HAP-1 (cell line): Measurements from ENCODE around the gene ZSCAN5C.

Source experiments
- DNase-seq, 2 experiments: peaks; one replicate each; pipeline ENCODE4 v3.0.0-alpha.2; 2016 to 2020; ENCODE audit warnings: low spot score in 2 of 2
- H3K27me3 ChIP-seq: fragments of 250-450 bp; sonication (Bioruptor Pico); 2 replicates; pipeline ENCODE4 v1.5.1; 2020; ENCODE audit warnings: low read depth, mild to moderate bottlenecking, moderate library complexity
- H3K36me3 ChIP-seq: fragments of 250-450 bp; sonication (Bioruptor Pico); replicated peaks from 2 replicates; pipeline ENCODE4 v1.5.1; 2020; ENCODE audit warnings: mild to moderate bottlenecking
- H3K4me1 ChIP-seq: fragments of 250-450 bp; sonication (Bioruptor Pico); 2 replicates; pipeline ENCODE4 v1.5.1; 2020; ENCODE audit warnings: mild to moderate bottlenecking
- H3K4me3 ChIP-seq: fragments of 250-450 bp; sonication (Bioruptor Pico); 2 replicates; pipeline ENCODE4 v1.5.1; 2020; ENCODE audit warnings: mild to moderate bottlenecking, moderate library complexity
- H3K9me3 ChIP-seq: fragments of 250-450 bp; sonication (Bioruptor Pico); 2 replicates; pipeline ENCODE4 v1.5.1; 2020; ENCODE audit warnings: mild to moderate bottlenecking, moderate library complexity
- in situ Hi-C: fragments of 300-500 bp; cut with MboI; formaldehyde crosslinking; loops from 3 replicates; pipeline ENCODE4 v1.14.3; 2020; ENCODE audit warnings: low sequenced_read_pairs, inconsistent platforms, mixed read lengths

Gene ZSCAN5C

GRCh38 chr19:56201973-56202372 is at the start of gene ZSCAN5C:
ZSCAN5C (plus strand) TSS chr19:56202273; CDS start chr19:56205914, 3,641 bp downstream.
- no peaks in the 10 kb centered on the region for H3K9me3 ChIP-seq
- H3K36me3 ChIP-seq: no peaks in the 10 kb centered on the region
- H3K4me3 ChIP-seq: no peak within 1 kb of the TSS
- in situ Hi-C loops: no loop called here
- no peak for DNase-seq
- H3K27me3 ChIP-seq: no peaks in the 10 kb centered on the region
- no peaks in the 10 kb centered on the region for H3K4me1 ChIP-seq

- Histone ChIP-seq H3K9me3 (no peaks in the 10 kb centered on the region), H3K36me3 (peaks cover 8% of the 10 kb centered on the region; the same call in 1 of the 2 replicates), H3K4me3 (no peak overlapping the region), H3K4me1 (no peaks in the 10 kb centered on the region), H3K27me3 (no peaks in the 10 kb centered on the region)
- no peak for DNase-seq
- in situ Hi-C loops: no loop called here
These were observed 49.4 kb upstream of the ZSCAN5C start for GRCh38 chr19:56152644-56153043.

GRCh38 chr19:56153507-56153906 is 48.6 kb upstream of the ZSCAN5C start:
- DNase-seq: no peak
- Histone ChIP-seq H3K9me3 (no peaks in the 10 kb centered on the region), H3K4me3 (no peak overlapping the region), H3K36me3 (peaks cover 5% of the 10 kb centered on the region; the same call in 1 of the 2 replicates), H3K4me1 (no peaks in the 10 kb centered on the region), H3K27me3 (no peaks in the 10 kb centered on the region)
- in situ Hi-C loops: no loop called here

GRCh38 chr19:56155124-56155687 is 46.9 kb upstream of the ZSCAN5C start:
- H3K36me3 ChIP-seq: 0 out of 2 replicates have a peak, but pooled peaks cover 5% of the 10 kb centered on the region
- no peaks in the 10 kb centered on the region for H3K4me1 ChIP-seq
- peak in 1 of 2 experiments; percentile 32 for DNase-seq
- in situ Hi-C loops: no loop called here
- no peaks in the 10 kb centered on the region for H3K27me3 ChIP-seq
- H3K9me3 ChIP-seq: no peaks in the 10 kb centered on the region
- no peak overlapping the region for H3K4me3 ChIP-seq

GRCh38 chr19:56156768-56157167 is 45.3 kb upstream of the ZSCAN5C start:
- no peaks in the 10 kb centered on the region for H3K9me3 ChIP-seq
- H3K4me1 ChIP-seq: no peaks in the 10 kb centered on the region
- in situ Hi-C loops: no loop called here
- H3K4me3 ChIP-seq: no peak overlapping the region
- no peaks in the 10 kb centered on the region for H3K27me3 ChIP-seq
- H3K36me3 ChIP-seq: 0 out of 2 replicates have a peak, but pooled peaks cover 5% of the 10 kb centered on the region
- DNase-seq: no peak

- H3K36me3 ChIP-seq: 0 out of 2 replicates have a peak, but pooled peaks cover 5% of the 10 kb centered on the region
These were observed 43.8 kb upstream of the ZSCAN5C start for GRCh38 chr19:56158170-56158757.

GRCh38 chr19:56159009-56159559 is 43.0 kb upstream of the ZSCAN5C start:
- no peaks in the 10 kb centered on the region for H3K9me3 ChIP-seq
- no peaks in the 10 kb centered on the region for H3K27me3 ChIP-seq
- no peaks in the 10 kb centered on the region for H3K4me1 ChIP-seq
- in situ Hi-C loops: no loop called here
- no peak overlapping the region for H3K4me3 ChIP-seq
- H3K36me3 ChIP-seq: 0 out of 2 replicates have a peak, but pooled peaks cover 5% of the 10 kb centered on the region
- no peak for DNase-seq

More at GRCh38 chr19:56158170-56158757, 43.8 kb upstream of the ZSCAN5C start:
- no peak for DNase-seq
- in situ Hi-C loops: no loop called here
- no peak overlapping the region for H3K4me3 ChIP-seq
- H3K9me3 ChIP-seq: no peaks in the 10 kb centered on the region
- no peaks in the 10 kb centered on the region for H3K4me1 ChIP-seq
- no peaks in the 10 kb centered on the region for H3K27me3 ChIP-seq

- Histone ChIP-seq H3K36me3 (0 out of 2 replicates have a peak, but pooled peaks cover 5% of the 10 kb centered on the region), H3K27me3 (no peaks in the 10 kb centered on the region), H3K4me3 (no peak overlapping the region), H3K9me3 (no peaks in the 10 kb centered on the region), H3K4me1 (no peaks in the 10 kb centered on the region)
- in situ Hi-C loops: no loop called here
- no peak for DNase-seq
These were observed 42.3 kb upstream of the ZSCAN5C start for GRCh38 chr19:56159622-56160271.

GRCh38 chr19:56161534-56161933 is 40.5 kb upstream of the ZSCAN5C start:
- in situ Hi-C loops: no loop called here
- no peak overlapping the region for H3K4me3 ChIP-seq
- H3K9me3 ChIP-seq: no peaks in the 10 kb centered on the region
- no peaks in the 10 kb centered on the region for H3K36me3 ChIP-seq
- no peak for DNase-seq
- H3K4me1 ChIP-seq: no peaks in the 10 kb centered on the region
- no peaks in the 10 kb centered on the region for H3K27me3 ChIP-seq

- no peaks in the 10 kb centered on the region for H3K9me3 ChIP-seq
- no peaks in the 10 kb centered on the region for H3K36me3 ChIP-seq
- no peaks in the 10 kb centered on the region for H3K4me1 ChIP-seq
- H3K27me3 ChIP-seq: no peaks in the 10 kb centered on the region
- no peak for DNase-seq
- in situ Hi-C loops: no loop called here
- H3K4me3 ChIP-seq: no peak overlapping the region
These were observed 39.8 kb upstream of the ZSCAN5C start for GRCh38 chr19:56162258-56162657.

GRCh38 chr19:56163097-56163496 is 39.0 kb upstream of the ZSCAN5C start:
- no peak overlapping the region for H3K4me3 ChIP-seq
- in situ Hi-C loops: no loop called here
- no peaks in the 10 kb centered on the region for H3K36me3 ChIP-seq
- H3K9me3 ChIP-seq: no peaks in the 10 kb centered on the region
- H3K4me1 ChIP-seq: no peaks in the 10 kb centered on the region
- DNase-seq: no peak
- H3K27me3 ChIP-seq: no peaks in the 10 kb centered on the region

- no peaks in the 10 kb centered on the region for H3K27me3 ChIP-seq
- DNase-seq: no peak
- in situ Hi-C loops: loop anchor here (5.0 kb wide), 1 partner anchor 70 kb away; no protein-coding TSS in a partner anchor
These were observed 35.0 kb upstream of the ZSCAN5C start for GRCh38 chr19:56167064-56167578.

GRCh38 chr19:56170261-56170660 is 31.8 kb upstream of the ZSCAN5C start:
- Histone ChIP-seq H3K27me3 (no peaks in the 10 kb centered on the region), H3K9me3 (no peaks in the 10 kb centered on the region), H3K4me1 (no peaks in the 10 kb centered on the region), H3K4me3 (no peak overlapping the region), H3K36me3 (no peaks in the 10 kb centered on the region)
- DNase-seq: no peak
- in situ Hi-C loops: loop anchor here (10.0 kb wide), 1 partner anchor 95 kb away; no protein-coding TSS in a partner anchor

More at GRCh38 chr19:56167064-56167578, 35.0 kb upstream of the ZSCAN5C start:
- Histone ChIP-seq H3K9me3 (no peaks in the 10 kb centered on the region), H3K36me3 (no peaks in the 10 kb centered on the region), H3K4me3 (no peak overlapping the region), H3K4me1 (no peaks in the 10 kb centered on the region)
